ENCODE data around the gene DCT.

Gene DCT

GRCh38 chr13:94387047-94387446, 92.4 kb downstream of the DCT start:
- ChIA-PET CTCF (interaction anchor here (0.6 to 0.7 kb wide), 2 partner anchors 9 to 46 kb away, joined by 3 read pairs; no protein-coding TSS in a partner anchor), POLR2A (no interaction called here)
- TF ChIP-seq CTBP1 (IDR thresholded peaks at IDR 0.05; ENCODE audit: borderline replicate concordance) (no peak), L3MBTL2 (conservative IDR thresholded peaks at IDR 0.05) (no peak), SP1 (IDR thresholded peaks at IDR 0.05) (no peak), FOXM1 (IDR thresholded peaks at IDR 0.05; ENCODE audit: borderline replicate concordance) (no peak), HDGF (IDR thresholded peaks at IDR 0.05; ENCODE audit: borderline replicate concordance) (no peak), SUZ12 (IDR thresholded peaks at IDR 0.05) (no peak), ARNT (IDR thresholded peaks at IDR 0.05) (no peak), ZNF384 (IDR thresholded peaks at IDR 0.05) (no peak), NFRKB (IDR thresholded peaks at IDR 0.05) (no peak)
- no peak for DNase-seq (ENCODE audit: extremely low spot score)
